Central memory CD8-positive, alpha-beta T cell (primary cell): ENCODE results near the gene MARK3.

Source experiments
- ATAC-seq: fragments of 150-1000 bp; cut with Tn5 transposase; replicated peaks from 2 replicates; pipeline ENCODE4 v1.10.0; 2022; ENCODE audit warnings: mild to moderate bottlenecking, moderate FRiP score, moderate number of reproducible peaks; ENCODE audit not compliant: poor library complexity, severe bottlenecking; ENCODE audit errors: extremely low read depth
- DNase-seq, 2 donors: peaks; one replicate each; pipeline ENCODE4 v3.0.0; 2021; ENCODE audit warnings: low spot score in 2 of 2
- H3K27ac Mint-ChIP-seq: one replicate; pipeline ENCODE4 v1.8.0; 2022; ENCODE audit warnings: low read depth, mild to moderate bottlenecking, moderate library complexity, mixed read lengths
- H3K27me3 Mint-ChIP-seq: one replicate; pipeline ENCODE4 v1.8.0; 2022; ENCODE audit warnings: mixed read lengths
- H3K36me3 Mint-ChIP-seq: one replicate; pipeline ENCODE4 v1.8.0; 2022; ENCODE audit warnings: mild to moderate bottlenecking, moderate library complexity, mixed read lengths; ENCODE audit not compliant: insufficient read depth
- H3K4me1 Mint-ChIP-seq: one replicate; pipeline ENCODE4 v1.8.0; 2022; ENCODE audit warnings: mixed read lengths
- H3K4me3 Mint-ChIP-seq: one replicate; pipeline ENCODE4 v1.8.0; 2022; ENCODE audit warnings: mild to moderate bottlenecking, moderate library complexity, mixed read lengths
- H3K9me3 Mint-ChIP-seq: one replicate; pipeline ENCODE4 v1.8.0; 2022; ENCODE audit warnings: mixed read lengths

MARK3 gene

DNA sequence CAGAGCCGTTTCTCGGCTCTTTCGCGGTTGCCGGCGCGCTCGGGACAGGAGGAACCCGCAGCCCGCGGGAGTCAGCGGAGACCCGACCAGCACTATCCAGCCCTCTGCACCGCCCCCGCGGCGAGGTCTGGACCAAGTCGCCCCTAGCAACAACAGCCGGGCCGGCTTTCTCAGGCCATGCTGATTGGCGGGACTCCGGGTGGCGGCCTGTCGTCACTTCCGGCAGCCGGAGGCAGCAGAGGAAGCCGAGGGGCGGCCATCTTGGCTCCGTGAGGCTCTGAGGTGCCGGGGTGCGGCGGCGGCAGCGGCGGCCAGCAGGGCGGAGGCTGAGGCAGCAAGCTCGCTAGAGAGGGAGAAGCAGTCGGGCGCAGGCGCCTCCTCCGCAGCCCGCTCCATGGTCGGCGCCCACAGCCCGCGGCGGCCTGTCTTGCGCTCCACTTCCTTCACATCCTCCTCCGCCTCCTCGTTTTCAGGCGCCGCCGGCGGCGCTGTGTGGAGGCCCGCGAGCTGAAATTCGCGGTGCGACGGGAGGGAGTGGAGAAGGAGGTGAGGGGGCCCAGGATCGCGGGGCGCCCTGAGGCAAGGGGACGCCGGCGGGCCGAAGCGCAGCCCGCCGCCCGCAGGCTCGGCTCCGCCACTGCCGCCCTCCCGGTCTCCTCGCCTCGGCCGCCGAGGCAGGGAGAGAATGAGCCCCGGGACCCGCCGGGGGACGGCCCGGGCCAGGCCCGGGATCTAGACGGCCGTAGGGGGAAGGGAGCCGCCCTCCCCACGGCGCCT is at the start of gene MARK3:
Gene MARK3 (plus strand): TSS at position 264 of the 777 bp plus-strand sequence. CDS start 615 bp downstream, outside the sequence.
- DNase-seq (peak; percentile 89 to 94), ATAC-seq (peak; percentile 88)
- Mint-ChIP-seq H3K9me3 (no peaks in the 10 kb centered on the region), H3K4me1 (peaks cover 42% of the 10 kb centered on the region), H3K27ac (peak within 1 kb of the TSS; percentile 91), H3K4me3 (peak within 1 kb of the TSS; percentile 95), H3K27me3 (no peaks in the 10 kb centered on the region), H3K36me3 (peaks cover 13% of the 10 kb centered on the region)

- H3K4me1 Mint-ChIP-seq: peaks cover 34% of the 10 kb centered on the region
- H3K27ac Mint-ChIP-seq: peak overlapping the region; percentile 97
- no peaks in the 10 kb centered on the region for H3K9me3 Mint-ChIP-seq
- no peaks in the 10 kb centered on the region for H3K27me3 Mint-ChIP-seq
- peaks cover 82% of the 10 kb centered on the region for H3K36me3 Mint-ChIP-seq
- ATAC-seq: no peak
- DNase-seq: no peak
- H3K4me3 Mint-ChIP-seq: peak overlapping the region; percentile 96
These were observed 49.0 kb upstream of the MARK3 start for GRCh38 chr14:103336191-103336590.

DNA sequence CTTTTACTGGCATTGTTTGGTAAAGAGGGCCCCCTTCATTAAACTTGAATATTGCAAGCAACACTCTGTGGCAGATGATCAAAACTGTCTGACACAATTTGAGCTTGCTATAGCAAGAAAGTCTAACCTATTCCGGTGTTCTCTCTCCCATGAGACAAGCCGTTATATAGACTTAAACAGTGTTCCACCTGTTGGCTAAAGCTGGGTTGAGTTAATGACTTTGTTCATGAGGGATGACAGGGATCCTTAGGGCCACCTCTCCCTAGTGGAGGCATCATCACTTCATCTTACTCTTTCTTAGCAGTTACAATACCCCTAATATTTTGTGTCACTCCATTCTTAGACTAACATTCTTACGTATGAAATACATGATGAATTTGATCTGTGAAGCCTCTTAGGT is 47.4 kb upstream of the MARK3 start:
- Mint-ChIP-seq H3K4me3 (no peak overlapping the region), H3K27ac (peak overlapping the region; percentile 58), H3K27me3 (no peaks in the 10 kb centered on the region), H3K4me1 (peaks cover 34% of the 10 kb centered on the region), H3K36me3 (peaks cover 95% of the 10 kb centered on the region), H3K9me3 (no peaks in the 10 kb centered on the region)
- ATAC-seq: no peak
- DNase-seq: no peak

DNA sequence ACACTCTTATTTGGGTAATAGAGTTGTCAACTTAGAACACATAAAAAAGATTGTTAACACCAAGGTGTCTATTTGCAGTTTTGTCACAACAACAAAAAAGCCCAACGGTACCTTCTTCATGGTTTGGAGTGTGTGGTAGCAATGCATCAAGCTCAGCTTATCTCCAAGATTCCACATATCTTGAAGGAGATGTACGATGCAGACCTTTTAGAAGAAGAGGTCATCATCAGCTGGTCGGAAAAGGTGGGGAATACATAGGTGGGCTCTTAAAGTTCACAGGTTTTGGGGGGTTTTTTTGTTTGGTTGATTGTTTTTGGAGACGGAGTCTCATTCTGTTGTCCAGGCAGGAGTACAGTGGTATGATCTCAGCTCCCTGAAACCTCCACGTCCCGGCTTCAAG is 45.7 kb upstream of the MARK3 start:
- DNase-seq (no peak), ATAC-seq (no peak)
- peak overlapping the region; percentile 46 for H3K4me3 Mint-ChIP-seq
- peaks cover 38% of the 10 kb centered on the region for H3K4me1 Mint-ChIP-seq
- H3K27me3 Mint-ChIP-seq: no peaks in the 10 kb centered on the region
- peaks cover 96% of the 10 kb centered on the region for H3K36me3 Mint-ChIP-seq
- H3K9me3 Mint-ChIP-seq: no peaks in the 10 kb centered on the region
- peak overlapping the region; percentile 13 for H3K27ac Mint-ChIP-seq

DNA sequence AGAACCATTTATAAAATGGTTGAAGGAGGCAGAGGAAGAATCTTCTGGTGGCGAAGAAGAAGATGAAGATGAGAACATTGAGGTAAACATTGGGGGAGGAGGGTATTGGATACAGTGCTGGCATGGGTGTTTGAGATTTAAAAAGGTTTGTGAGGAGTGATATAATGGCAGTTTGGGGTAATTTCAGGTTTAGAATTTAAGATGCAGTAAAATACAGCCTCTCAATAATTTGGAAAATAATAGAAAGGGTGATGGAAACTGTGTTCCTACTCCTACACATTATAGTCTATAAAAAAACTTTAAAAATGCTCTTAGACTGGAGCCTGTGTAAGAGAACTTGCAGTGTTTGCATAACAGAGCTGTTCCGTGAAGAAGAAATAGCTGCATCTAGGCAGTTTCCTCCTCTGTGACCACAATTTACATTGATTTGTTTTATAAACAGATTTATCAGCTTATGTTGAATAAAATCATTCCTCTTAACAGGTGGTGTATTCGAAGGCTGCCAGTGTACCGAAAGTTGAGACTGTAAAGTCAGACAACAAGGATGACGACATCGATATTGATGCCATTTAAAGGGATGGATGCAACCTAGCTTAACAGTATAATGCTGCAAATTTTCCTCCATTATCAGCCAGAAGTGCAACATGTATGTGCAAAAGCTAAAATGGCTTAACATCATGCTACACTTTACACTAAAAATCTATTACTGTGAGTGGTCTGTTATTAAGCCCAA is 44.6 kb upstream of the MARK3 start:
- DNase-seq: no peak
- no peak for ATAC-seq
- no peaks in the 10 kb centered on the region for H3K27me3 Mint-ChIP-seq
- peaks cover 95% of the 10 kb centered on the region for H3K36me3 Mint-ChIP-seq
- peaks cover 32% of the 10 kb centered on the region for H3K4me1 Mint-ChIP-seq
- no peak overlapping the region for H3K4me3 Mint-ChIP-seq
- H3K27ac Mint-ChIP-seq: peak overlapping the region; percentile 32
- no peaks in the 10 kb centered on the region for H3K9me3 Mint-ChIP-seq

DNA sequence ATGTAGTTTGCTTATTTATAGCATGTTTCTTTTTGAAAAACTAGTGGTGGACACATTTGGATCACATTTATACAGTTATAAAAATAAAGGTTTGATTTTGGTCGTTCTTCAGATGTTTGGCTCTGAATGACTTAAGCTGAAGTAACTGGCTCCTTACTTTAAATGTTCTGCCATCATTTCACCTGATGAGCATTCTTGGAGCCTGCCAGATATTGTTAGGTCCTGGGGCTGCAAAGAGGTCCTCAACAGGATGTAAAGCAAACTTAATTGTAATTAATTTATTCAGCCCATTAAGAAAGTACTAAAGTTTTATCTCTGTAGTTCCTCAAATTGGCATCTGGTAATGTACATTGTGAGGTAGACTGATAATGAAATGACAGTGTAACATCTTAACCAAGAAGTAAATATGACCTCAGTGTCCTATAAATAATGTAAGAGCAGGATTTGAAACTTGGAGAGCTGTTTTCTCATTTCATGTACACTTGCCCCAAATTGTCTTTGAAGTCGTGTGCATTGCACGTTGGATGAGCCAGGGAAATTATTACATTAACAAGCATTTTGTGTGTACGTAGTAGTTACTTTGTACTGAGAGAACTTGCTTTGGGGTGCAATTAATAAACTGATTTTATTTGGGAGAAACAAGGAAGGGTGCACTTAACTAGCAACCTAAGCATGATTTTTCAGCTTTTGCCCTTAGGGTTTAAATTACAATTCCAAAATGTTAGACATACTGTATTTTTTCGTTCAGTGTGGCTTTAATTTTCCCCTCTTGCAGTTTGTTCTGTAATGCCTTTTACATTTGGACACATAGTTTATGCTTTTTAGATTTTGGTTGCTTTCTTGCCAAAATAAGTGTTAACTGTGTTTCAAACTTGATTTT is 43.7 kb upstream of the MARK3 start:
- H3K4me3 Mint-ChIP-seq: no peak overlapping the region
- H3K9me3 Mint-ChIP-seq: no peaks in the 10 kb centered on the region
- peaks cover 25% of the 10 kb centered on the region for H3K4me1 Mint-ChIP-seq
- no peak overlapping the region for H3K27ac Mint-ChIP-seq
- no peak for DNase-seq
- no peaks in the 10 kb centered on the region for H3K27me3 Mint-ChIP-seq
- ATAC-seq: no peak
- peaks cover 90% of the 10 kb centered on the region for H3K36me3 Mint-ChIP-seq

DNA sequence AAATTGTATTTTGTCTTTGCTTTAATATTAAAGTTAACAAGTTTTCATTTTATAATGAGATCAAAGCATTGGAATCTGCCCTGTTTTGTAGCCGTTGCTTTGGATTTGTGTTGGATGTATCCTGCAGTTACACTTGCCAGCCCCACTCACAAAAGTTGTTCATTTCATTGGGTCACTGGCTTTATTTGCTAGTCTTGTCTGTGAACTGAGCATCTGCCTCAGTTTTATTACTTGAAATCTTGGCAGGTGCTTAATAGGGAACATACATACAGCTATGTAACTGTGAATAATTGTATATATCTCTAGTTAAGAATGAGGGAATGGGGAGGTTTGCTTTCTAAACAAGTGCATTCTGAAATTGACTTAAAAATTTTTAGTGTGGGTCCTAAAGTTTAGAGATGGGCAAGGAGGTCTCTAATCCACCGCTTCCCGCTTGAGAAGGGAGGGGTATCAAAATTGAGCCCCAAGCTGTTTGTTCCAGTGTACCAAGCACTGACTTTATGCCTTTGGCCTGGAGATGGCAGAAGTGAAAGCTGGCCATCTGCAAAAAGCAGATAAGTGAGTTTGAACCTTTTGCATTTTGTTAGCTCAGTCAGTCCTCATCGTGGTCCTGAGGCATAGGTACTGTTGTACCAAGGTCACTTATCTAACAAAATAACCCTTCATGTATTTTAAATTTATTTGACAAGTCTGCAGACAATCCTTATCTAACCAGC is 41.9 kb upstream of the MARK3 start:
- H3K4me1 Mint-ChIP-seq: peaks cover 19% of the 10 kb centered on the region
- H3K27me3 Mint-ChIP-seq: no peaks in the 10 kb centered on the region
- DNase-seq: no peak
- peaks cover 76% of the 10 kb centered on the region for H3K36me3 Mint-ChIP-seq
- peak overlapping the region; percentile 53 for H3K27ac Mint-ChIP-seq
- H3K9me3 Mint-ChIP-seq: no peaks in the 10 kb centered on the region
- no peak for ATAC-seq
- no peak overlapping the region for H3K4me3 Mint-ChIP-seq

GRCh38 chr14:103343905-103344797 is 41.1 kb upstream of the MARK3 start:
- peaks cover 68% of the 10 kb centered on the region for H3K36me3 Mint-ChIP-seq
- H3K4me1 Mint-ChIP-seq: peaks cover 14% of the 10 kb centered on the region
- H3K4me3 Mint-ChIP-seq: no peak overlapping the region
- DNase-seq (no peak), ATAC-seq (no peak)
- H3K27ac Mint-ChIP-seq: peak overlapping the region; percentile 53
- H3K27me3 Mint-ChIP-seq: no peaks in the 10 kb centered on the region
- no peaks in the 10 kb centered on the region for H3K9me3 Mint-ChIP-seq

- Mint-ChIP-seq H3K4me1 (peaks cover 4% of the 10 kb centered on the region), H3K4me3 (no peak overlapping the region), H3K27me3 (no peaks in the 10 kb centered on the region), H3K36me3 (peaks cover 47% of the 10 kb centered on the region), H3K27ac (peak overlapping the region; percentile 46), H3K9me3 (no peaks in the 10 kb centered on the region)
- DNase-seq (no peak), ATAC-seq (no peak)
These were observed 38.9 kb upstream of the MARK3 start for GRCh38 chr14:103346286-103346685.

DNA sequence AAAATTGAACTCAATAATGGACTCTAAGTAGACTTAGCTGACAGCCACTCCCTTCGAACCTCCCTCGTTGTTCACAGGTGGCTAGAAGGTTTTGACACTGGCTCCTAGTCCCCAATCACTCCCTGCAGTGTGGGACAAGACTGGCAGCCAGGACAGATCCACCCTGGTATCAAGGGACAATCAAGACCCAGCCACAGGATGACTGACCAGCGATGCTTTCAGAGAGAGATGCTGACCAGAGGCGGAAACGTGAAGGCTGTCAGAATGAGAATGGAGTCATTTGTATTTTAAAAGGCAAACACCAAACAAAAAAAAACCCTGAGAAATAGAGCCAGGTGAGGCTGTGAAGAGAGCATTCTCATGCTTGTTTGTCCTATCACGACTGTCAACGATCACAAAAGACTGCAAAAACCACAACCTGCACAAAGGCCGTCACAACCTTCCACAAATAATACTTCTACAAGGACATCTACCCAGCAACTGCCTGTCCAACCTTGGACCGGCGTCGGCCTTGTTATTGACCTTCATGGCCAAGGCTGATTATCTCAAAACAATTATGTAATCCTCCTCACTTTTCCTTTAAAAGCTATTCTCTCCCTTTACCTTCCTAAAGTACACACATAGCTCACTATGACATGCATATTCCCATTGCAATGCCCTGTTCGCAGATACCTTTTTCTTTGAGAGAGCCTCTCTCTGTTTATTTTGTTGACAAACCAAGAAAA is 38.0 kb upstream of the MARK3 start:
- Mint-ChIP-seq H3K36me3 (peaks cover 37% of the 10 kb centered on the region), H3K27ac (no peak overlapping the region), H3K27me3 (peaks cover 4% of the 10 kb centered on the region), H3K4me3 (no peak overlapping the region), H3K9me3 (no peaks in the 10 kb centered on the region), H3K4me1 (peaks cover 4% of the 10 kb centered on the region)
- ATAC-seq (no peak), DNase-seq (no peak)

GRCh38 chr14:103348154-103348553 is 37.1 kb upstream of the MARK3 start:
- DNase-seq (no peak), ATAC-seq (no peak)
- Mint-ChIP-seq H3K4me3 (no peak overlapping the region), H3K9me3 (no peaks in the 10 kb centered on the region), H3K27ac (no peak overlapping the region), H3K4me1 (peaks cover 4% of the 10 kb centered on the region), H3K27me3 (peaks cover 10% of the 10 kb centered on the region), H3K36me3 (peaks cover 29% of the 10 kb centered on the region)
